ENCODE data around the gene B4GALNT1.

DNA sequence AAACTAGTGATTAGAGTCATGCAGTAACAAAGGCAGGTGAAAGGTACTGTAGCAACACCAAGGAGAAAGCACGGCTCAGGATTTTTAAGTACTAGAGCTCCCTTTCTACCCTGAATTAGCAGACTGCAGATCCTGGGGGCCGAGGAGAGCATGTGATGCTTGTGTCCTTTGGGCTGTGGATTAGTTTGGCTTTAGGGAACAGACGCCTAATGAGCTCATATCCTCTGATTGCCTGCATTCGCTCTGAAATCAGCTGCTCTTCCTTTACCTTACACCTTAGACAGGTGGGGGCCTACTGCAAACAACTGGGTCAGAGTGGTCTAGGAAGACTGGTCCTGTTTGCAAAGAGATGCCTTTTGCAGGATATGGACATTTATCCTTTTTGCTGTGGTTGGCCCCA is 39.8 kb downstream of the B4GALNT1 start:
- TF ChIP-seq CTCF (IDR thresholded peaks at IDR 0.05) = no peak
- TF ChIP-seq POLR2A (IDR thresholded peaks at IDR 0.05) = no peak
